Activated CD8-positive, alpha-beta T cell treated with anti-CD3 and anti-CD28 coated beads, Interleukin-2, amount 10 ng/mL, durations not matched to agents 7 days and 5 days (primary cell): Measurements from ENCODE around the gene TMEM9B. TPM values are rescaled to one million over a fixed set of nuclear protein-coding genes. Genes with fewer than 3 reads are reported as not detected.
"Not testable (repeated sequence)": the region's sequence is repeated elsewhere in the genome, so short reads cannot be mapped to it uniquely, and the experiment has no call there.

Experiments
- ATAC-seq: fragments of 150-1000 bp; cut with Tn5 transposase; one replicate; pipeline ENCODE4 v1.10.0; 2021; ENCODE audit warnings: moderate library complexity
- CTCF ChIA-PET: fragments of 350-600 bp; sonication (Branson Sonifier 250); formaldehyde crosslinking; loops from one replicate; lab custom pipeline; 2021; ENCODE audit warnings: antibody characterized with exemption; lab: Charles Lee
- POLR2A ChIA-PET: fragments of 350-600 bp; sonication (Branson Sonifier 250); formaldehyde crosslinking; loops from one replicate; lab custom pipeline; 2021; ENCODE audit warnings: antibody characterized with exemption; lab: Charles Lee
- DNase-seq: peaks from one replicate; pipeline ENCODE4 v3.0.0-alpha.2; 2020
- H3K27ac Mint-ChIP-seq: one replicate; pipeline ENCODE4 v1.8.0; 2021; ENCODE audit warnings: mild to moderate bottlenecking, mixed read lengths
- H3K27me3 Mint-ChIP-seq: one replicate; pipeline ENCODE4 v1.8.0; 2021; ENCODE audit warnings: low read depth, mixed read lengths
- H3K36me3 Mint-ChIP-seq: one replicate; pipeline ENCODE4 v1.8.0; 2021; ENCODE audit warnings: low read depth, mixed read lengths
- H3K4me1 Mint-ChIP-seq: one replicate; pipeline ENCODE4 v1.8.0; 2021; ENCODE audit warnings: low read depth, mixed read lengths
- H3K4me3 Mint-ChIP-seq: one replicate; pipeline ENCODE4 v1.8.0; 2021; ENCODE audit warnings: mild to moderate bottlenecking, mixed read lengths
- H3K9me3 Mint-ChIP-seq: one replicate; pipeline ENCODE4 v1.8.0; 2022; ENCODE audit warnings: mixed read lengths; ENCODE audit not compliant: insufficient read depth
- total RNA-seq, 2 experiments: library from RNA; stranded (reverse); gene quantifications; one replicate each; pipeline ENCODE4 v1.2.3, GENCODE V29; 2021

TMEM9B gene
- total RNA-seq, 2 experiments from 2014 or later: 28.9 to 30.9 TPM

GRCh38 chr11:8941341-8942103, 22.7 kb downstream of the TMEM9B start:
- DNase-seq (no peak), ATAC-seq (no peak)
- no peak overlapping the region for H3K4me3 Mint-ChIP-seq
- no peaks in the 10 kb centered on the region for H3K4me1 Mint-ChIP-seq
- H3K36me3 Mint-ChIP-seq: peaks cover 2% of the 10 kb centered on the region
- ChIA-PET CTCF (interaction anchor here (1.2 to 2.3 kb wide), 3 partner anchors 7 to 28 kb away, joined by 3 to 8 read pairs (median 3); no protein-coding TSS in a partner anchor), POLR2A (no interaction called here)
- peaks cover 23% of the 10 kb centered on the region for H3K27me3 Mint-ChIP-seq
- no peak overlapping the region for H3K27ac Mint-ChIP-seq
- H3K9me3 Mint-ChIP-seq: no peaks in the 10 kb centered on the region

GRCh38 chr11:8937659-8938058, 26.6 kb downstream of the TMEM9B start:
- Mint-ChIP-seq H3K9me3 (no peaks in the 10 kb centered on the region), H3K36me3 (no peaks in the 10 kb centered on the region), H3K4me3 (no peak overlapping the region), H3K4me1 (no peaks in the 10 kb centered on the region), H3K27ac (no peak overlapping the region), H3K27me3 (peaks cover 17% of the 10 kb centered on the region)
- POLR2A ChIA-PET: no interaction called here
- CTCF ChIA-PET: interaction anchor here (0.9 kb wide), 1 partner anchor 22 kb away, joined by 3 read pairs; no protein-coding TSS in a partner anchor
- ATAC-seq: no peak
- DNase-seq: no peak

DNA sequence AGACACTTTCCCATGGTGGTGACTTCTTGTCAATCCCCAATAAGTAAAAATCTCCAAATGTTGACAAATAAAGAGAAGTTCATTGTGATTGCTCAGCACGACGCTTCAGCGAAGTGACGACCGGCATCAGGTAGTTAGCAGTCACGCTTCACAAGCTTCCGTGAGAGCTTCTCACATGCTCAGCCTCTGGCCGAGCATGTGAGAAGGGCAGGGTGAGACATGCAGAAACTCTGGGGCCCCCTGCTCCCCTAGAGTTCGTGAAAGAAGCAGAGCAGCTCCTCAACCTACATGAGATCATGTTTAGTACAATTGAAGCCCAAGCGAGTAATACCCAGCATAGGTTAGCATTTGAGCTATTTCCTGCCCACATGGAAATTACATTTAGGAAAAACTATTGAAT, 27.1 kb downstream of the TMEM9B start:
- POLR2A ChIA-PET: no interaction called here
- Mint-ChIP-seq H3K27ac (no peak overlapping the region), H3K4me3 (no peak overlapping the region), H3K4me1 (no peaks in the 10 kb centered on the region), H3K36me3 (no peaks in the 10 kb centered on the region), H3K9me3 (no peaks in the 10 kb centered on the region), H3K27me3 (peaks cover 16% of the 10 kb centered on the region)
- ATAC-seq (no peak), DNase-seq (no peak)
- CTCF ChIA-PET: interaction anchor here (0.6 to 0.9 kb wide), 2 partner anchors 22 to 601 kb away, joined by 3 to 5 read pairs; no protein-coding TSS in a partner anchor

DNA sequence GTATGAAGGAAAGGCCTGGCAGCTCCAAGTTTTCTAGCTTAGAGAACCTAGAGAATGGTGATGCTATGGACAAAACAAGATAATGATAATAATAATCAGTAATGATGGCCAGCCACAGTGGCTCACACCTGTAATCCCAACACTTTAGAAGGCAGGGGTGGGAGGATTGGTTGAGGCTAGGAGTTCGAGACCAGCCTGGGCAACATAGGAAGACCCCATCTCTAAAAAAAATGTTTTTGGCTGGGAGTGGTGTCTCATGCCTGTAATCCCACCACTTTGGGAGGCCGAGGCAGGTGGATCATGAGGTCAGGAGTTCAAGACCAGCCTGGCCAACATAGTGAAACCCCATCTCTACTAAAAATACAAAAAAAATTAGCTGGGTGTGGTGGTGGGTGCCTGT, 28.5 kb downstream of the TMEM9B start:
- H3K4me1 Mint-ChIP-seq, DNase-seq, H3K4me3 Mint-ChIP-seq, POLR2A ChIA-PET, H3K27me3 Mint-ChIP-seq, H3K27ac Mint-ChIP-seq, H3K36me3 Mint-ChIP-seq, ATAC-seq, H3K9me3 Mint-ChIP-seq: not testable (repeated sequence)
- CTCF ChIA-PET: interaction anchor here (1.0 to 1.2 kb wide), 2 partner anchors 21 to 22 kb away, joined by 3 read pairs; no protein-coding TSS in a partner anchor

DNA sequence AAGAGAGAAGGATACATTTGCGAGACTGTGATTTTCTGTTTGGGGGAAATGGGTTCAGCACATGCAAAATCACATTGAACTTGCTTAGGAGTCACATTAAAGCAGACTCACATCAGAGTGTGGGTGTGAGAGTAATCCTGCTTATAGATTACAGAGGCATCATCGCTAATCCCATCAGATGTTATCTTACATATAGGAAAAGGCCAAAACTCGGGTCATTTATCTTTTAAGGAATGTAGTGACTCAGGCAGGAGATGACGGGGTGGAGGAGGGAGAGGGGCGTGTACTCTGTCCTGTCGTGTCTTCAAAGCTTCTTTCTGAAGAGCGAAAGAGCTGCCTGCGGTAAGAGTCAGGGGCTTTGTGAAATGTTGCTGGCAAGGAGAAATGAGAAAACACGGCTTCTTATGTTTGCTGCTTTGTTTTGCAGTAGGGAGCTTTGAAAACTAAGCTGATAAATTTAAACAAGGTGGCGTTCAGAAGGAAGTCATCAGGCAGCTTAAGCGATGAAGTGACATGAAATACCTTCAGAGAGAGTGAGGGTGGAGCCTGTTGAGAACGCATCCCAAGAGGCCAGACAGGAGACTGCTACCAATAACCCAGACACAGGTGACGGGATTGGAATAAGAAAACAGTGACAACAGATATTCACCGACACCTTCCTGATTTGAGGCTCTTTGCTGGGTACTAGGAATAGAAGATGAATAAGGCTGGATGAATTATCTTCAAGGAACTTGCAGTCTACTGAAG, 29.3 kb downstream of the TMEM9B start:
- H3K27ac Mint-ChIP-seq: no peak overlapping the region

GRCh38 chr11:8933931-8934330, 30.3 kb downstream of the TMEM9B start:
- Mint-ChIP-seq H3K27me3 (no peaks in the 10 kb centered on the region), H3K4me3 (no peak overlapping the region), H3K27ac (no peak overlapping the region), H3K36me3 (no peaks in the 10 kb centered on the region), H3K9me3 (no peaks in the 10 kb centered on the region), H3K4me1 (no peaks in the 10 kb centered on the region)
- ChIA-PET POLR2A (interaction anchor here (0.7 kb wide), 1 partner anchor 23 kb away, joined by 3 read pairs; no protein-coding TSS in a partner anchor), CTCF (interaction anchor here (1.2 kb wide), 1 partner anchor 25 kb away, joined by 5 read pairs; no protein-coding TSS in a partner anchor)
- no peak for ATAC-seq
- no peak for DNase-seq

More for the DNA sequence above, 29.3 kb downstream of the TMEM9B start:
- H3K27me3 Mint-ChIP-seq: no peaks in the 10 kb centered on the region
- no peaks in the 10 kb centered on the region for H3K36me3 Mint-ChIP-seq
- no peaks in the 10 kb centered on the region for H3K9me3 Mint-ChIP-seq
- no peak for ATAC-seq
- ChIA-PET CTCF (interaction anchor here (1.0 to 1.2 kb wide), 2 partner anchors 20 to 21 kb away, joined by 3 read pairs; no protein-coding TSS in a partner anchor), POLR2A (interaction anchor here (0.7 kb wide), 1 partner anchor 24 kb away, joined by 3 read pairs; no protein-coding TSS in a partner anchor)
- no peaks in the 10 kb centered on the region for H3K4me1 Mint-ChIP-seq
- H3K4me3 Mint-ChIP-seq: no peak overlapping the region
- no peak for DNase-seq

DNA sequence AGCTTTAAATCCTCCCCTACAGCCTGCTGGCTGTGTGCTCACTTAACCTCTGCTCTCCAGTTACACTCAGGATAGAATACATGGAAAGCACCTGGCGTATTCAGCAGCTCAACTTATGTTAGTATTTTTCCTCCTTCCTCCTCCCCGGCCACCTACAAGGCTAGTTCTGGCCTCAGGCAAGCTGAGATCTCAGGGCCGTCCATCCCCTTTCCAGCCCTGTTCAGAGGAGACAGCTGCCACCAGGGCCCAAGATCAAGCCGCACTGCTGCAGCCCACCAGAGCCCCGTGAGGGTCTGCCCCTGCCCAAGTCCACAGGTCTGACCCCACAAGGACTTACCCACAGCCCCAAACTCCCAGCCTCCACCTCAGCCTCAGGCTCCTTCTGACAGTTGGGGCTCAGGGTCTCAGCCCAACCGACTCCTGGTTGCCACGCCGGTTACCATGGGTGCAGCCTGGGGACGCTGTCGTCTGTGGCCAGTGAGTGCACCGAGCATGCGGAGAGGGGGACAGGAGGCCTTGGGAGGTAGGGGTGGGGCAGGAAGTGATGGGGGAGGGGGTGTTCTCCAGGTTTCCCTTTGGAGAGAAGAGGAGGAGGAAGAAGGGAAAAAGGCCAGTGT, 31.6 kb downstream of the TMEM9B start, which contains the start of gene C11orf16:
TSS of gene C11orf16 (minus strand) at position 384 of the 617 bp plus-strand sequence. CDS start 639 bp downstream, outside the sequence.
- ChIA-PET POLR2A (no interaction called here), CTCF (interaction anchor here (1.0 kb wide), 1 partner anchor 18 kb away, joined by 3 read pairs; no protein-coding TSS in a partner anchor)
- Mint-ChIP-seq H3K4me1 (no peaks in the 10 kb centered on the region), H3K27ac (no peak within 1 kb of the TSS), H3K4me3 (no peak within 1 kb of the TSS), H3K36me3 (no peaks in the 10 kb centered on the region), H3K9me3 (no peaks in the 10 kb centered on the region), H3K27me3 (no peaks in the 10 kb centered on the region)
- no peak for DNase-seq
- ATAC-seq: no peak

- ATAC-seq: no peak
- ChIA-PET POLR2A (no interaction called here), CTCF (interaction anchor here (1.2 kb wide), 1 partner anchor 104 kb away, joined by 3 read pairs; no protein-coding TSS in a partner anchor)
- no peaks in the 10 kb centered on the region for H3K27me3 Mint-ChIP-seq
- H3K4me3 Mint-ChIP-seq: no peak overlapping the region
- H3K36me3 Mint-ChIP-seq: no peaks in the 10 kb centered on the region
- H3K27ac Mint-ChIP-seq: no peak overlapping the region
- no peaks in the 10 kb centered on the region for H3K4me1 Mint-ChIP-seq
- DNase-seq: no peak
- no peaks in the 10 kb centered on the region for H3K9me3 Mint-ChIP-seq
These were observed 33.6 kb downstream of the TMEM9B start for GRCh38 chr11:8930456-8931175.

- no peak overlapping the region for H3K4me3 Mint-ChIP-seq
- no peak overlapping the region for H3K27ac Mint-ChIP-seq
- H3K27me3 Mint-ChIP-seq: no peaks in the 10 kb centered on the region
- no peaks in the 10 kb centered on the region for H3K9me3 Mint-ChIP-seq
- H3K4me1 Mint-ChIP-seq: no peaks in the 10 kb centered on the region
- ChIA-PET POLR2A (interaction anchor here (1.3 kb wide), 1 partner anchor 35 kb away, joined by 3 read pairs; no protein-coding TSS in a partner anchor), CTCF (interaction anchor here (1.4 kb wide), 1 partner anchor 31 kb away, joined by 3 read pairs; no protein-coding TSS in a partner anchor)
- ATAC-seq (no peak), DNase-seq (no peak)
- H3K36me3 Mint-ChIP-seq: no peaks in the 10 kb centered on the region
These were observed 35.1 kb downstream of the TMEM9B start for GRCh38 chr11:8928981-8929615.

- CTCF ChIA-PET: interaction anchor here (0.8 to 1.0 kb wide), 2 partner anchors 13 to 31 kb away, joined by 4 read pairs; no protein-coding TSS in a partner anchor
- Mint-ChIP-seq H3K9me3 (no peaks in the 10 kb centered on the region), H3K4me1 (no peaks in the 10 kb centered on the region), H3K36me3 (peaks cover 3% of the 10 kb centered on the region), H3K4me3 (no peak overlapping the region), H3K27ac (no peak overlapping the region), H3K27me3 (no peaks in the 10 kb centered on the region)
- DNase-seq (no peak), ATAC-seq (no peak)
- POLR2A ChIA-PET: interaction anchor here (1.3 kb wide), 1 partner anchor 35 kb away, joined by 3 read pairs; no protein-coding TSS in a partner anchor
These were observed 36.0 kb downstream of the TMEM9B start for GRCh38 chr11:8928205-8928604.
